Omental fat pad (tissue), 4 donors: ENCODE measurements around the gene MFSD12. TPM values are rescaled to one million over a fixed set of nuclear protein-coding genes. Genes with fewer than 3 reads are reported as not detected.

Source experiments
- ATAC-seq: fragments of 150-250 bp; one replicate; pipeline ENCODE4 v1.9.1; 2016; ENCODE audit warnings: mild to moderate bottlenecking, moderate library complexity; ENCODE audit not compliant: low FRiP score
- DNase-seq: peaks from one replicate; pipeline ENCODE4 v3.0.0-alpha.2; 2019; ENCODE audit warnings: low spot score
- total RNA-seq, 4 donors: library from RNA; depleted of rRNA; stranded (reverse); fragments of >200 nt; gene quantifications; one replicate each; pipeline ENCODE4 v1.1.0, GENCODE V29; 2016
- TF ChIP-seq, protein P1 (sequence below), 3 donors: fragments of 450-650 bp; IDR thresholded peaks; one replicate each; pipeline ENCODE4 v1.5.1; 2016 to 2017; ENCODE audit warnings: antibody characterized with exemption in 3 of 3, mild to moderate bottlenecking in 3 of 3, moderate library complexity in 2 of 3

Gene MFSD12
- total RNA-seq, 4 donors from 2014 or later: 27.7 to 127 (median 53.3) TPM

DNA sequence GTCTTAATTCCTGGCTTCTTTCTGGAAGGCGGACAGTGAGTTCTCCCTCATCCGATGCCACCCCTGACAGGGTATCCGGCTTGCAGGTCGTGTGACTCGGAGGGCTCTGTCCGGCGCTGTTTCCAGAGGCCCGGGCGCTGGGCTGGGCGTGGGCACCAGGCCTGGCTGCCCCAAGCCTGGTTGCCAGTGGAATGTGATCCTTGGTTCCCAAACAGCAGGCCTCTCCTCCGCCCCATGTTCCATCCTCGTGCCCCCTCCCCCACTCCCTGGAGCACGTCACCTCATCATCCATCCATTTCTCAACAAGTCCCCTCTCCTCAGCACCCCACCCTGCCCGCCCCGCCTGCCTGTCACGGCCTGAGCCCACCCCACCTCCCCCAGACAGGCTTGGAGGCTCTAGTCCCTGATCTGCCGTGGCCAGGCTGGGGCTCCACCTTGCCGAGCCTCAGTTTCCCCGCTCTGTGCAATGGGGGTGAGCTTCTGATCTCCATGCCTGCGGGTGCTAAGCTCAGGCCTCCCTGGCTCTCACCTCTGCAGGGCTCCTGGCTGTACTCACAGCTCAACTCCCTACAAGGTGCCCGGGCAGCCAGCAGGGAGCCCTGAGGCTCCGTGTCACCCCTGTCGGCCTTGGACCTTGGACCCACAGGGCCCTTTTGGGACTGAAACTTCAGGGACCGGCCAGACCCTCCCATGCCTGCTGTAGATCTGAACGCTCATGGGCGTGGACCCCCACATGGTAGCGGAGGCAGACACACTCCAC is 47.0 kb upstream of the MFSD12 start:
- no peak for DNase-seq
- TF ChIP-seq, protein P1, sequence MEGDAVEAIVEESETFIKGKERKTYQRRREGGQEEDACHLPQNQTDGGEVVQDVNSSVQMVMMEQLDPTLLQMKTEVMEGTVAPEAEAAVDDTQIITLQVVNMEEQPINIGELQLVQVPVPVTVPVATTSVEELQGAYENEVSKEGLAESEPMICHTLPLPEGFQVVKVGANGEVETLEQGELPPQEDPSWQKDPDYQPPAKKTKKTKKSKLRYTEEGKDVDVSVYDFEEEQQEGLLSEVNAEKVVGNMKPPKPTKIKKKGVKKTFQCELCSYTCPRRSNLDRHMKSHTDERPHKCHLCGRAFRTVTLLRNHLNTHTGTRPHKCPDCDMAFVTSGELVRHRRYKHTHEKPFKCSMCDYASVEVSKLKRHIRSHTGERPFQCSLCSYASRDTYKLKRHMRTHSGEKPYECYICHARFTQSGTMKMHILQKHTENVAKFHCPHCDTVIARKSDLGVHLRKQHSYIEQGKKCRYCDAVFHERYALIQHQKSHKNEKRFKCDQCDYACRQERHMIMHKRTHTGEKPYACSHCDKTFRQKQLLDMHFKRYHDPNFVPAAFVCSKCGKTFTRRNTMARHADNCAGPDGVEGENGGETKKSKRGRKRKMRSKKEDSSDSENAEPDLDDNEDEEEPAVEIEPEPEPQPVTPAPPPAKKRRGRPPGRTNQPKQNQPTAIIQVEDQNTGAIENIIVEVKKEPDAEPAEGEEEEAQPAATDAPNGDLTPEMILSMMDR (IDR thresholded peaks at IDR 0.05): no peak
- no peak for ATAC-seq

GRCh38 chr19:3603121-3603811 is 45.9 kb upstream of the MFSD12 start:
- TF ChIP-seq, protein P1 (IDR thresholded peaks at IDR 0.05): no peak
- ATAC-seq (no peak), DNase-seq (no peak)

DNA sequence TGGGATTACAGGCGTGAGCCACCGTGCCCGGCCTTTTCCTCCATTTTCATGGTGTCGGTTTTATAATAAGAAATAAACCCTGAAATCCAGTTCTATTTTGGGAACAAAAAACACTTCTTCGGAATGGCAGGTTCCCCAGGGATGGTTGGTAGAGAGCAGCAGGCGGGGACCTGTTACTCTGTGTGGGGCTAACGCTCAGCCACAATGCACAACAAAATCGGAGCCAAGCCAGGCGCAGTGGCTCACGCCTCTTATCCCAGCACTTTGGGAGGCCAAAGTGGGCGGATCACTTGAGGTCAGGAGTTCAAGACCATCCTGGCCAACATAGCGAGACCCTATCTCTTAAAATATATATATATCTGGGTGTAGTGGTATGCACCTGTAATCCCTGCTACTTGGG is 43.6 kb upstream of the MFSD12 start:
- TF ChIP-seq, protein P1 (IDR thresholded peaks at IDR 0.05): no peak
- no peak for DNase-seq
- no peak for ATAC-seq

- DNase-seq: no peak
- ATAC-seq: no peak
- TF ChIP-seq, protein P1 (IDR thresholded peaks at IDR 0.05): no peak
These were observed 42.4 kb upstream of the MFSD12 start for GRCh38 chr19:3599776-3600187.

- TF ChIP-seq, protein P1 (IDR thresholded peaks at IDR 0.05): no peak
- DNase-seq (no peak), ATAC-seq (no peak)
These were observed 38.2 kb upstream of the MFSD12 start for GRCh38 chr19:3595521-3596061.

DNA sequence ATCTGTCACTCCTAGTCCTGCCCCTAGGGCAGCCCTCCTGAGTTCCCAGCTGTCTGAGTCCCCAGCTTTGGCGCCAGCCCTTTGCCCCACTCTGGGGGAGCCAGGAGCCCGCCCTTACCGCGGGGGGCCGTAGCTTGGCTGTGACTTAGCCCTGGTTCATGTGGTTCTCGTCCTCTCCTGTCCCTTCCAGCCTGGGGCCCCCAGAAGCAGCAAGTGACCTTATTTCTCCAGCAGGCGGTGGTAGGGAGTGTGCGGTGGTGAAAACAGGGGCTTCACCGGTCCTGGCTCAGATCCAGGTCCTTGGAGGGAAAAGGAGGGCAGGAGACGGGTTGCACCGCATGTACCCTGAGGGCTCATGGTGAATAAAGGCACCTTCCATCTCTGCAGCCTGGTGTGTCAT is 35.8 kb upstream of the MFSD12 start:
- TF ChIP-seq, protein P1 (IDR thresholded peaks at IDR 0.05): no peak
- DNase-seq (no peak), ATAC-seq (no peak)
